GM12878 (cell line): ENCODE measurements around the gene HOXD10. TPM values are rescaled to one million over a fixed set of nuclear protein-coding genes. Genes with fewer than 3 reads are reported as not detected.
A peak's percentile ranks its signal among the peaks of the same experiment; 100 is the strongest.

Experiments used
- ATAC-seq: fragments of 200-7000 bp; cut with Tn5 transposase; 3 replicates; pipeline ENCODE4 v1.9.1; 2020; ENCODE audit warnings: mild to moderate bottlenecking, moderate library complexity
- BruUV-seq: library from RNA; stranded (reverse); fragments of 400-500 nt; replicated peaks from 2 replicates; lab custom pipeline; 2021; lab: Mats Ljungman, UMichigan
- CTCF ChIA-PET: fragments of 300-600 bp; sonication (Branson Sonifier 250); formaldehyde crosslinking; extraction: SDS; loops from one replicate; lab custom pipeline; 2021; ENCODE audit warnings: inconsistent platforms; lab: Yijun Ruan, JAX
- POLR2A ChIA-PET: fragments of 350-600 bp; formaldehyde crosslinking; extraction: SDS; loops from one replicate; lab custom pipeline; 2021; ENCODE audit warnings: inconsistent platforms; lab: Charles Lee
- RAD21 ChIA-PET: fragments of 300-600 bp; sonication (Branson Sonifier 250); formaldehyde crosslinking; loops from one replicate; lab custom pipeline; 2023; ENCODE audit warnings: antibody characterized with exemption; ENCODE audit not compliant: unreplicated experiment; lab: Charles Lee
- SMC1A ChIA-PET: fragments of 300-600 bp; sonication (Branson Sonifier 250); formaldehyde crosslinking; loops from one replicate; lab custom pipeline; 2023; ENCODE audit not compliant: unreplicated experiment, uncharacterized antibody; lab: Charles Lee
- DNase-seq: peaks from one replicate; pipeline ENCODE4 v3.0.0-alpha.2; 2011; ENCODE audit warnings: low read depth, low spot score
- FAIRE-seq: peaks from 3 replicates; lab custom pipeline; 2011; peaks lifted over from hg19 to GRCh38; lab: Jason Lieb, UNC
- H2AFZ ChIP-seq: 2 replicates; pipeline ENCODE4 v1.6.0; 2011; ENCODE audit warnings: low read depth, low read length, control low read depth; ENCODE audit not compliant: control insufficient read depth
- H3K27ac ChIP-seq: 2 replicates; pipeline ENCODE4 v1.5.1; 2011; ENCODE audit warnings: control low read depth; ENCODE audit not compliant: control insufficient read depth, insufficient read depth
- H3K27me3 ChIP-seq, 2 experiments: replicated peaks in 1 of 2; 2 replicates each; pipeline versions ENCODE4 v1.6.0 to v1.6.1; 2011; ENCODE audit warnings: low read length in 1 of 2; ENCODE audit not compliant: control insufficient read depth in 2 of 2, insufficient read depth in 2 of 2
- H3K36me3 ChIP-seq, 2 experiments: 2 replicates each; pipeline ENCODE4 v1.5.1; 2011; ENCODE audit warnings: low read length in 1 of 2; ENCODE audit not compliant: control insufficient read depth in 2 of 2, insufficient read depth in 2 of 2
- H3K4me1 ChIP-seq: 2 replicates; pipeline ENCODE4 v1.6.1; 2011; ENCODE audit warnings: mild to moderate bottlenecking, low read length, moderate library complexity, mixed read lengths; ENCODE audit not compliant: control insufficient read depth, insufficient read depth
- H3K4me2 ChIP-seq: 2 replicates; pipeline ENCODE4 v1.6.0; 2011; ENCODE audit warnings: control low read depth; ENCODE audit not compliant: control insufficient read depth, insufficient read depth
- H3K4me3 ChIP-seq: fragments of 200-600 bp; sonication (generic); 2 replicates; pipeline ENCODE4 v1.5.1; 2016
- H3K79me2 ChIP-seq: 2 replicates; pipeline ENCODE4 v1.6.0; 2011; ENCODE audit warnings: low read length; ENCODE audit not compliant: control insufficient read depth, insufficient read depth
- H3K9ac ChIP-seq: 2 replicates; pipeline ENCODE4 v1.8.0; 2011; ENCODE audit warnings: low read length, control low read depth, mixed read lengths; ENCODE audit not compliant: control insufficient read depth, insufficient read depth
- H3K9me3 ChIP-seq: replicated peaks from 3 replicates; pipeline ENCODE4 v1.5.1; 2011; ENCODE audit warnings: mild to moderate bottlenecking, low read length; ENCODE audit not compliant: control insufficient read depth, insufficient read depth
- H4K20me1 ChIP-seq: 2 replicates; pipeline ENCODE4 v1.6.0; 2011; ENCODE audit not compliant: control insufficient read depth, insufficient read depth
- CREB1 ChIP-seq: IDR thresholded peaks from 2 replicates; pipeline ENCODE4 v1.6.1; 2012; ENCODE audit warnings: low read depth, mild to moderate bottlenecking, inconsistent platforms
- MYB ChIP-seq: fragments of 150-350 bp; IDR thresholded peaks from 2 replicates; pipeline ENCODE4 v1.6.1; 2014; ENCODE audit warnings: mild to moderate bottlenecking, low read depth, low read length, borderline replicate concordance
- NFXL1 ChIP-seq: fragments of 450-650 bp; IDR thresholded peaks from 2 replicates; pipeline ENCODE4 v1.6.1; 2017; ENCODE audit warnings: antibody characterized with exemption, mild to moderate bottlenecking, borderline replicate concordance
- SUZ12 ChIP-seq: fragments of 200-600 bp; sonication (generic); IDR thresholded peaks from one replicate; pipeline ENCODE4 v1.6.1; 2018; ENCODE audit warnings: antibody characterized with exemption, mild to moderate bottlenecking; ENCODE audit not compliant: unreplicated experiment
- ZBED1 ChIP-seq: IDR thresholded peaks from 2 replicates; pipeline ENCODE4 v1.6.1; 2016; ENCODE audit warnings: borderline replicate concordance
- ZNF24 ChIP-seq: fragments of 450-650 bp; IDR thresholded peaks from 2 replicates; pipeline ENCODE4 v1.6.1; 2017; ENCODE audit warnings: antibody characterized with exemption, mild to moderate bottlenecking
- WGBS: methylation state at CpG from one replicate; pipeline ENCODE4 v1.1.6; 2016; ENCODE audit warnings: low lambda C conversion rate; ENCODE audit not compliant: insufficient replicate concordance, insufficient coverage; ENCODE audit errors: missing lambda C conversion rate; 5-methylcytosine and 5-hydroxymethylcytosine counted together
- in situ Hi-C: fragments of 300-500 bp; cut with MboI; formaldehyde crosslinking; loops from 9 replicates; pipeline ENCODE4 v1.14.3; 2018; ENCODE audit warnings: mixed read lengths
- intact Hi-C: fragments of 100-400 bp; cut with micrococcal nuclease; formaldehyde crosslinking; loops from one replicate; pipeline ENCODE4 v1.14.2; 2022; ENCODE audit not compliant: unreplicated experiment
- polyA plus RNA-seq, 11 experiments: library from polyadenylated mRNA; depleted of rRNA in 4 of 11; unstranded in 6 of 11; stranded (reverse) in 5 of 11; fragments of >200 nt; fragmentation: Nextera tagmentation in 4 of 11; fragmentation: Illumina TruSeq in 1 of 11; extraction: Ambion mirVana in 4 of 11; extraction: Trizol in 1 of 11; gene quantifications; 1 replicate in 1 of 11; 2 replicates in 10 of 11; pipeline versions ENCODE4 v1.2.1 to v1.2.3, GENCODE V29; 2011 to 2016; ENCODE audit warnings: inconsistent platforms in 2 of 11, missing spikeins in 2 of 11, low read depth in 1 of 11
- total RNA-seq, 4 experiments: library from RNA; depleted of rRNA in 3 of 4; stranded (reverse); fragments of >200 nt in 3 of 4; fragmentation: Illumina TruSeq in 1 of 4; extraction: Trizol in 1 of 4; gene quantifications; 2 replicates each; pipeline versions ENCODE4 v1.2.1 to v1.2.3, GENCODE V29; 2013 to 2021

Gene HOXD10
- total and polyA plus RNA-seq, 10 of the 15 experiments (the other 5 are each of a cell fraction or from before 2014, with no cell fraction given): not detected

- ChIA-PET RAD21 (no interaction called here), SMC1A (no interaction called here), CTCF (interaction anchor here (2.1 kb wide), 1 partner anchor 530 kb away, joined by 7 read pairs; no protein-coding TSS in a partner anchor)
- Histone ChIP-seq H3K9me3 (no peaks in the 10 kb centered on the region; the same call in 2 of the 3 replicates), H3K4me1 (no peaks in the 10 kb centered on the region), H4K20me1 (no peaks in the 10 kb centered on the region), H3K36me3 (no peaks in the 10 kb centered on the region), H3K27ac (no peak overlapping the region), H3K9ac (no peak overlapping the region), H3K4me3 (no peak overlapping the region)
- FAIRE-seq: no peak
- BruUV-seq: no TSS peak
- peak; percentile 86 for TF ChIP-seq SUZ12
- TF ChIP-seq NFXL1: no peak
- TF ChIP-seq, all 136 proteins: peak for 1
- Histone ChIP-seq H3K27me3 (peaks cover 5 to 35% of the 10 kb centered on the region in 2 experiments), H3K79me2 (no peaks in the 10 kb centered on the region), H2AFZ (no peak overlapping the region), H3K4me2 (no peak overlapping the region)
- WGBS: 42% methylated on average over 37 of the region's 47 CpGs
- ATAC-seq (no peak), DNase-seq (no peak)
- POLR2A ChIA-PET: no interaction called here
- in situ Hi-C loops (loop anchor here (10.0 kb wide), 1 partner anchor 703 kb away; no protein-coding TSS in a partner anchor), intact Hi-C loops (no loop called here)
These were observed 5.6 kb downstream of the HOXD10 start for GRCh38 chr2:176122052-176122682.

- Histone ChIP-seq H3K4me1 (no peaks in the 10 kb centered on the region), H3K4me2 (no peak within 1 kb of the TSS), H3K27ac (no peak within 1 kb of the TSS), H3K9ac (no peak within 1 kb of the TSS), H3K36me3 (no peaks in the 10 kb centered on the region), H3K79me2 (no peaks in the 10 kb centered on the region), H2AFZ (no peak within 1 kb of the TSS), H4K20me1 (no peaks in the 10 kb centered on the region), H3K9me3 (no peaks in the 10 kb centered on the region; the same call in 2 of the 3 replicates), H3K4me3 (no peak within 1 kb of the TSS), H3K27me3 (peaks cover 5 to 30% of the 10 kb centered on the region in 2 experiments)
- no peak for TF ChIP-seq ZBED1
- TF ChIP-seq SUZ12: peak; percentile 64
- no peak for TF ChIP-seq CREB1
- no peak for TF ChIP-seq MYB
- TF ChIP-seq ZNF24: no peak
- ChIA-PET POLR2A (no interaction called here), SMC1A (no interaction called here), CTCF (interaction anchor here (2.1 kb wide), 1 partner anchor 529 kb away, joined by 7 read pairs; no protein-coding TSS in a partner anchor), RAD21 (no interaction called here)
- in situ Hi-C loops (loop anchor here (10.0 kb wide), 1 partner anchor 702 kb away; no protein-coding TSS in a partner anchor), intact Hi-C loops (no loop called here)
- ATAC-seq: no peak
- WGBS: 74% methylated on average over 42 of the region's 84 CpGs
- no peak for DNase-seq
- no TSS peak for BruUV-seq
- FAIRE-seq: no peak
These were observed 6.3 kb downstream of the HOXD10 start, which contains the start of gene HOXD9 for GRCh38 chr2:176122683-176123410. HOXD9 (plus strand) TSS chr2:176122719; CDS start chr2:176122769, 50 bp downstream.
